BE2C (cell line): ENCODE results near the gene ACAP1.

ENCODE experiments used
- DNase-seq: peaks from one replicate; pipeline ENCODE4 v3.0.0-alpha.2; 2020
- H3K27me3 ChIP-seq: fragments of 250-450 bp; sonication (Bioruptor Pico); 2 replicates; pipeline ENCODE4 v1.5.1; 2020; ENCODE audit warnings: mild to moderate bottlenecking
- H3K36me3 ChIP-seq: fragments of 250-450 bp; sonication (Bioruptor Pico); 2 replicates; pipeline ENCODE4 v1.5.1; 2020; ENCODE audit warnings: mild to moderate bottlenecking
- H3K4me1 ChIP-seq: fragments of 250-450 bp; sonication (Bioruptor Pico); 2 replicates; pipeline ENCODE4 v1.5.1; 2020
- H3K4me3 ChIP-seq: 2 replicates; pipeline ENCODE4 v1.5.1; 2011; ENCODE audit warnings: low read depth, low read length
- H3K9me3 ChIP-seq: fragments of 250-450 bp; sonication (Bioruptor Pico); 2 replicates; pipeline ENCODE4 v1.5.1; 2020
- CTCF ChIP-seq: IDR thresholded peaks from 2 replicates; pipeline ENCODE4 v1.5.1; 2012; ENCODE audit warnings: mild to moderate bottlenecking, low read depth, low read length

Gene ACAP1

GRCh38 chr17:7352910-7353635 is 16.7 kb downstream of the ACAP1 start:
- H3K4me1 ChIP-seq = 0 out of 2 replicates have a peak, but pooled peaks cover 2% of the 10 kb centered on the region
- H3K36me3 ChIP-seq = no peaks in the 10 kb centered on the region
- H3K9me3 ChIP-seq = no peaks in the 10 kb centered on the region
- DNase-seq = no peak
- H3K4me3 ChIP-seq = no peak overlapping the region
- H3K27me3 ChIP-seq = no peaks in the 10 kb centered on the region
- TF ChIP-seq CTCF = no peak

DNA sequence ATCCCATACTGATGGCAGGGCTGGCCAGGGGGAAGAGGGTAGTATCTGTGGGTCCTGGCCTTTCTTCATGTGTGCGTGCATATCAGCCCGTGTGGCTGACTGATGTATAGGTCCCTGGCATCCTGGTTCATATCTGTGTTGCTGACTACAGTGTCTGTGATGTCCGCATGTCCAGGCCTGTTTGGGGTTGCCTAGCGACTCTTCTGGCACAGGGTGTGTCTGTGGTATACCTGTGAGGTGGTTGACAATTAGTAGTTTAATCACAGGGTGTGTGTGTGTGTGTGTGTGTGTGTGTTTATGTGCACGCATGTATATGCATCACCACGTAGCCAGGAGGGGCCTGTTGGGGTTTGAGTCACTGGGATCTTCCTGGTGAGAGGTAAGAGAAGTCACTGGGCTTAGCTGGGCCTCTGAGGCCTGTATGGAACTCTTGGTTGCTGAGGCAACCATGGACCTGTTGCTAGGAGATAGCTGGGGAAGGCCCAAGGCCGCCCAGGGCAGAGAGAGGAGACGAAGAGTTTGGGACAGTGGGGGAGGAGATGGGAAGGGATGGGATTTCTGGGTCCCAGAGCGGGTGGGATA is 18.0 kb downstream of the ACAP1 start:
- TF ChIP-seq CTCF = no peak
- DNase-seq = no peak
- no peaks in the 10 kb centered on the region for H3K27me3 ChIP-seq
- no peak overlapping the region for H3K4me3 ChIP-seq
- 0 out of 2 replicates have a peak, but pooled peaks cover 2% of the 10 kb centered on the region for H3K4me1 ChIP-seq
- no peaks in the 10 kb centered on the region for H3K9me3 ChIP-seq
- H3K36me3 ChIP-seq = no peaks in the 10 kb centered on the region

DNA sequence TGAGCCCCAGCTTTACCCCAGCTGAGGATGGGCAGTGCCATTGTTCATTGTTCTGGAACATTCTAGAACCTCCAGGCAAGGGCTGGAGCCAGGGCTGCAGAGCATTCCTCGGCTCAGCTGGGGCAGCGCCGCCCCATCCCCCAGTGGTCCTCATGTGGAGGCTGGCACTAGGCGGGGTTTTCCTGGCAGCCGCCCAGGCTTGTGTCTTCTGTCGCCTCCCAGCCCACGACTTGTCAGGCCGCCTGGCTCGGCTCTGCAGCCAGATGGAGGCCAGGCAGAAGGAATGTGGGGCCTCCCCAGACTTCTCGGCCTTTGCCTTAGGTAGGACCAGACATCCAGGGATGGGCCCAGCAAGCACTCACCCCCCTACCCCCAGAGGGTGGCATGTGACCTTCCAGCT is 18.7 kb downstream of the ACAP1 start, which contains the start of gene TMEM95:
Gene TMEM95 (plus strand): TSS at position 104 of the 400 bp plus-strand sequence. CDS start 49 bp downstream, at position 153.
- peak; percentile 53 for DNase-seq
- Histone ChIP-seq H3K36me3 (no peaks in the 10 kb centered on the region), H3K27me3 (no peaks in the 10 kb centered on the region), H3K4me1 (no peaks in the 10 kb centered on the region), H3K4me3 (no peak within 1 kb of the TSS), H3K9me3 (no peaks in the 10 kb centered on the region)
- no peak for TF ChIP-seq CTCF

DNA sequence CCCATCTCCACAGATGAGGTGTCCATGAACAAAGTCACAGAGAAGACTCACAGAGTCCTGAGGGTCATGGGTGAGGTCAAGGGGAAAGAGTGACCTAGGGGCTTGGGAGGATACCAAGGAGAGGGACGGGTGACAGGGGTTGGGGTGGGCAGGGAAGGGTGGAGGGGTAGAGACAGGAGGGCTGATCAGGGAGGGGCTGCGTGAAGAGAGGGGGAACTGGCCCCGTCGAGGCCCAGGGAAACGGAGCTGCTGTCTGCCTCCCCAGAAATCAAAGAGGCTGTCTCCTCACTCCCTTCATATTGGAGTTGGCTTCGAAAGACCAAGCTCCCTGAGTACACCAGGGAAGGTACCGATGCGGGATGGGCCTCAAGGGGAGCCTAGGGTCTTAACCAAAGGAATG is 19.2 kb downstream of the ACAP1 start:
- H3K4me1 ChIP-seq = no peaks in the 10 kb centered on the region
- no peak for DNase-seq
- H3K9me3 ChIP-seq = no peaks in the 10 kb centered on the region
- H3K27me3 ChIP-seq = no peaks in the 10 kb centered on the region
- no peak for TF ChIP-seq CTCF
- no peaks in the 10 kb centered on the region for H3K36me3 ChIP-seq
- no peak overlapping the region for H3K4me3 ChIP-seq

- H3K36me3 ChIP-seq = no peaks in the 10 kb centered on the region
- DNase-seq = peak; percentile 77
- H3K4me1 ChIP-seq = no peaks in the 10 kb centered on the region
- peak; percentile 71 for TF ChIP-seq CTCF
- no peak overlapping the region for H3K4me3 ChIP-seq
- H3K9me3 ChIP-seq = no peaks in the 10 kb centered on the region
- H3K27me3 ChIP-seq = no peaks in the 10 kb centered on the region
These were observed 19.8 kb downstream of the ACAP1 start for GRCh38 chr17:7356072-7356549.

GRCh38 chr17:7356756-7357155 is 20.4 kb downstream of the ACAP1 start:
- H3K4me3 ChIP-seq = no peak overlapping the region
- no peaks in the 10 kb centered on the region for H3K9me3 ChIP-seq
- H3K27me3 ChIP-seq = no peaks in the 10 kb centered on the region
- no peaks in the 10 kb centered on the region for H3K4me1 ChIP-seq
- H3K36me3 ChIP-seq = no peaks in the 10 kb centered on the region
- DNase-seq = no peak
- no peak for TF ChIP-seq CTCF
